Naive thymus-derived CD4-positive, alpha-beta T cell (primary cell): ENCODE data around the gene MANEAL. TPM values are rescaled to one million over a fixed set of nuclear protein-coding genes. Genes with fewer than 3 reads are reported as not detected.

Experiments
- polyA plus RNA-seq, 2 donors: library from polyadenylated mRNA; unstranded; fragments of 300-500 nt; fragmentation: Illumina TruSeq; gene quantifications; one replicate each; pipeline ENCODE4 v1.2.3, GENCODE V29; 2021
- total RNA-seq, 6 experiments: library from RNA in 5 of 6; stranded (reverse) in 5 of 6; gene quantifications; 1 replicate in 5 of 6; 2 replicates in 1 of 6; pipeline ENCODE4 v1.2.3 and lab custom pipeline; 2021 to 2026

The MANEAL gene
- total and polyA plus RNA-seq, 7 experiments from 2014 or later = 0.48 to 2.1 (median 1.1) TPM

Other genes with a start within 250 kb of the MANEAL start
- gene SNIP1, start 239.6 kb upstream of the MANEAL start, total RNA-seq = 10 to 100 TPM; 27.8 to 53.6 (median 36.7) TPM
- gene SNIP1, start 239.6 kb upstream of the MANEAL start, polyA plus RNA-seq = 1 to 10 TPM; 5.2 to 5.5 TPM
- under 1 TPM in 3 of 5 experiments, not detected in 2; 0.11 to 0.50 (median 0.24) TPM for gene DNALI1, start 236.9 kb upstream of the MANEAL start, total RNA-seq
- gene DNALI1, start 236.9 kb upstream of the MANEAL start, polyA plus RNA-seq = not detected
- gene GNL2, start 197.9 kb upstream of the MANEAL start, total RNA-seq = 10 to 100 TPM; 33.3 to 60.9 (median 56.0) TPM
- gene GNL2, start 197.9 kb upstream of the MANEAL start, polyA plus RNA-seq = 10 to 100 TPM; 41.7 to 66.7 TPM
- gene RSPO1, start 159.0 kb upstream of the MANEAL start, total RNA-seq = not detected
- not detected for gene RSPO1, start 159.0 kb upstream of the MANEAL start, polyA plus RNA-seq
- gene CDCA8, start 101.3 kb upstream of the MANEAL start, total RNA-seq = 10 to 100 TPM in 1 of 5 experiments, 1 to 10 TPM in 1, under 1 TPM in 3; 0.58 to 45.5 (median 0.92) TPM
- 1 to 10 TPM; 1.0 to 1.3 TPM for gene CDCA8, start 101.3 kb upstream of the MANEAL start, polyA plus RNA-seq
- gene EPHA10, start 28.7 kb upstream of the MANEAL start, total RNA-seq = under 1 TPM in 1 of 5 experiments, not detected in 4; 0.19 TPM
- gene EPHA10, start 28.7 kb upstream of the MANEAL start, polyA plus RNA-seq = not detected
- 10 to 100 TPM; 11.4 to 20.6 (median 11.7) TPM for gene C1orf122, start 13.9 kb downstream of the MANEAL start, total RNA-seq
- gene C1orf122, start 13.9 kb downstream of the MANEAL start, polyA plus RNA-seq = 10 to 100 TPM; 24.8 to 26.4 TPM
- 10 to 100 TPM; 13.1 to 30.6 (median 22.3) TPM for gene YRDC, start 14.4 kb downstream of the MANEAL start, total RNA-seq
- 10 to 100 TPM; 13.4 to 17.0 TPM for gene YRDC, start 14.4 kb downstream of the MANEAL start, polyA plus RNA-seq
- gene MTF1, start 65.7 kb downstream of the MANEAL start, total RNA-seq = 10 to 100 TPM; 22.9 to 45.2 (median 27.1) TPM
- gene MTF1, start 65.7 kb downstream of the MANEAL start, polyA plus RNA-seq = 10 to 100 TPM; 25.2 to 27.1 TPM
- 10 to 100 TPM; 23.3 to 35.7 (median 30.6) TPM for gene INPP5B, start 153.2 kb downstream of the MANEAL start, total RNA-seq
- gene INPP5B, start 153.2 kb downstream of the MANEAL start, polyA plus RNA-seq = 10 to 100 TPM; 14.1 to 23.9 TPM
- gene SF3A3, start 196.2 kb downstream of the MANEAL start, total RNA-seq = 10 to 100 TPM; 43.2 to 90.4 (median 77.6) TPM
- gene SF3A3, start 196.2 kb downstream of the MANEAL start, polyA plus RNA-seq = 100 to 1,000 TPM; 116 to 118 TPM
- gene FHL3, start 211.7 kb downstream of the MANEAL start, total RNA-seq = 10 to 100 TPM in 2 of 5 experiments, 1 to 10 TPM in 3; 2.9 to 19.0 (median 8.6) TPM
- 1 to 10 TPM; 5.1 to 8.8 TPM for gene FHL3, start 211.7 kb downstream of the MANEAL start, polyA plus RNA-seq
- 10 to 100 TPM in 3 of 5 experiments, 1 to 10 TPM in 2; 8.2 to 42.8 (median 15.7) TPM for gene UTP11, start 218.9 kb downstream of the MANEAL start, total RNA-seq
- gene UTP11, start 218.9 kb downstream of the MANEAL start, polyA plus RNA-seq = 10 to 100 TPM; 17.4 to 26.0 TPM